Measurements from ENCODE around the gene KHK.
A peak's percentile ranks its signal among the peaks of the same experiment; 100 is the strongest.
"Not testable (repeated sequence)": the region's sequence is repeated elsewhere in the genome, so short reads cannot be mapped to it uniquely, and the experiment has no call there.

KHK gene

DNA sequence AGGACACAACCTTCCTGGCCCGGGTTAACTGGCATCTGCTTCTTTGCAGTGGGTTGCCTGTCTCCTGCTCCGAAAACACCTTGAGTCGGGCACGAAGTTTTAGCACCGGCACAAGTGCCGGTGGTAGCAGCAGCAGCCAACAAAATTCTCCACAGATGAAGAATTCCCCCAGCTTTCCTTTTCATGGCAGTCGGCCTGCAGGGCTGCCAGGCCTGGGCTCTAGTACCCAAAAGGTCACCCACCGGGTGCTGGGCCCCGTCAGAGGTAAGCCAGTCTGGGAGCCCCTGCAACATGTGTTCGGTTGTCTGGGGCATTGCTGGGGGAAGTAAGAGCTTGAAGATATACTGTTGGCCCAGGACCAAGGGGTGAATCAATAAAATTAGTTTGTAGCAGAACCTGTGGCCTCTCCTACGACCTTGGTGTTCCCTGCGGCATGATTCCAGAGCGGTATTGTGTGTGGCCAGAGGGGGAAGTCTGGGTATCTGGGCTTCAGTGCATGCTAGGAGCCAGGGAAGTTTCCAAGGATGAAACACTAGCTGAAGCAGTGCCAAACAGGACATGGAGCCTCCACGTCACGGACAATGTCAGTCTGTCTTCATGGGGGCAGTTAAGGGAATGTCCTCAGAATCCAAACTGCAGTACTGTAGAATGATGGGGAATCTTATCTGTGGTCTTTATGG is 27.3 kb upstream of the KHK start:
- no peak for DNase-seq (ENCODE audit: low read depth)

DNA sequence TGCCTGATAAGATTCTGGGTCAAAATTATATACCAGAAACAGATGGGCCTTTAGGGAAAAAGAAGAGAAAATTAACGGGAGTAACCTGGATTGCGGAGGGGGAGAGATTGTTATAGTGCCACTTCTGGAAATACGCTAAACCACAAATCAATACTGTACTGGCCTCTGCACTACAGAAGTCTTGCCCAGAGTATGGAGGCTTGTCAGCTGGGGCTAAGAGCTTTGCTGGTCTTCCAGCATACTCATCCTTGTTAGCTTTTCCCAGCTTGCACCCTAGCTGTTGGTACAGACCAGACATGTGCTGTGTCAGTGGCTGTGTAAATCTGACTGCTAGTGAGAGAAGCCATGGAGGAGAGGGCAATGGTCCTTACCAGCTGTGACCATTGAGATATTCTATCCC is 26.2 kb upstream of the KHK start:
- DNase-seq (ENCODE audit: low read depth) = no peak

DNA sequence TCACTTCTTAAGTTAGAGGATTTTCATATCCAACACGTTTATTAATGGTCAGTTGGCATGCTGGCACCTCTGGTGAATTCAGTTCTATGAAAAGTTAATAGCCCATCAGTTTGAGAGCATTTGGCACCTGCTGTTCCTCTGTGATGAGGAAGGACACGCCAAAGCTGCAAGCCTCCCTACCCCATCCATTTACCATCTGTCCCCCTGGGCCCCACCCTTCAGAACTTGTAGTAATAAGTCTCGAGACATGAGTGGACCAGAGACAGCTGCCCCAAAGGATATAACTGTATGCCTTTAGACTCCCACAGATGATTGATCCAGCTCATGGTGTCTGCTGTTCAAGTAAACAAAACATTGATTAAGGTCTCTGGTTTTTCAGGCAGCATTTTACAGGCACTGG is 21.4 kb upstream of the KHK start:
- no peak for DNase-seq (ENCODE audit: low read depth)

DNA sequence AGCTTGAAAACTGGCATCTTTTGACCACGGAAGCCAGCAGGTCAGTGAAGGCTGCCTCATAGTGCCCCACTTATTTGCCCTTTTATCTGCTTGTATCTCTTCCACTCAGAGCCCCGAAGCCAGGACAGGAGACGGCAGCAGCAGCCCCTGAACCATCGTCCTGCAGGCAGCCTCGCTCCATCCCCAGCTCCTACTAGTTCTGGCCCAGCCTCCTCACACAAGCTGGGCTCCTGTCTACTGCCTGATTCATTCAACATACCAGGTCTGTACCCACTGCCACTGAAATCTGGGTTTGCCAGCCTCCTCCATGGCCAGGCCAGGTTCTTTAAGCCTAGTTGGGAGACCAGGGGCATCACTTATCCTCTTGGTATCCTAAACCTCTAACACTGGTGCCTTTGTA is 19.2 kb upstream of the KHK start:
- DNase-seq (ENCODE audit: low read depth) = no peak

DNA sequence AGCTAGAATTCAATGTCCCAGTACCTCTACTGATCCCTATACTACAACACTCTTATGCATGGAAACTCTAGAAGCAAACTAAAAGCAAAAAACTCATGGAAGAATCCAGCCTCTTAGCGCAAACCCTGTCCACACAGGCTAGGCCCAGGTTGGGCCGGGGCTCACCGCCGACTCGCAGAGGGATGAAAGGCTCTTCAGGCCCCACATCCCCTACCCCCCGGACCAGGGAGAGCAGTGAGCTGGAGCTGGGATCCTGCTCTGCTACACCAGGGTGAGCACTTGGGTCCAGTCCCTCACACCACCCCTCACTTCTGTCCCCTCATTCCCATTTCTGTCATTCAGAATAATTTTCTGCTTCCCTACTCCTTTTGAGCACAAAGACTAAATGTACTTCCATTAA is 17.1 kb upstream of the KHK start:
- DNase-seq (ENCODE audit: low read depth) = no peak

DNA sequence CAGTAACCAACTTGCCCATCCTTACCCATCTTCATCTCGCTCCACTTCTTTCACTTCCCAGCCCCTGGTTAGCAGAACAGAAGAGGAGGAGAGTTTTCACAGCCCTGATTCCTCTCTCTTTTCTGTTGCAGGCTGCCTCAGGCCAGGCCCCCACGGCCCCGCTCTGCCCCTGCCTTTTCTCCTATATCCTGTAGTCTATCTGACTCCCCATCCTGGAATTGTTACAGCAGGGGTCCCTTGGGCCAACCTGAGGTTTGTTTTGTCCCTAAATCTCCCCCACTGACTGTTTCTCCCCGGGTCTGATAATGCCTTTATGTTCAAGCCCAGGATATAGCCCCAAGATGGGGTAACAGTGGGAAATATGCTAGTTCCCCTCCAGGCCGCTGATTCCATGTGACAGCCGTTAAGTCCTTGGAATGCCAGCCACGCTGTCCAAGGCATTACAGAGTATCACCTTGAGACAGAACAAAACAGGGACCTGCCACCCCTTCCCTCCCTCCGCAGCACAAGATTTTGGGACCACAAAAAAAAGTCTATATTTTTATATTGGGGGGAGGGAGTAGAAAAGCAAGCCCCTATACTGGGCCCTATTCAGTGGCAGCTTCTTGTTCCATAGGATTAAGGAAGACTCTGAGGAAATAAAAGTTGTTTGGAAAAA is 16.5 kb upstream of the KHK start:
- no peak for DNase-seq (ENCODE audit: low read depth)

DNA sequence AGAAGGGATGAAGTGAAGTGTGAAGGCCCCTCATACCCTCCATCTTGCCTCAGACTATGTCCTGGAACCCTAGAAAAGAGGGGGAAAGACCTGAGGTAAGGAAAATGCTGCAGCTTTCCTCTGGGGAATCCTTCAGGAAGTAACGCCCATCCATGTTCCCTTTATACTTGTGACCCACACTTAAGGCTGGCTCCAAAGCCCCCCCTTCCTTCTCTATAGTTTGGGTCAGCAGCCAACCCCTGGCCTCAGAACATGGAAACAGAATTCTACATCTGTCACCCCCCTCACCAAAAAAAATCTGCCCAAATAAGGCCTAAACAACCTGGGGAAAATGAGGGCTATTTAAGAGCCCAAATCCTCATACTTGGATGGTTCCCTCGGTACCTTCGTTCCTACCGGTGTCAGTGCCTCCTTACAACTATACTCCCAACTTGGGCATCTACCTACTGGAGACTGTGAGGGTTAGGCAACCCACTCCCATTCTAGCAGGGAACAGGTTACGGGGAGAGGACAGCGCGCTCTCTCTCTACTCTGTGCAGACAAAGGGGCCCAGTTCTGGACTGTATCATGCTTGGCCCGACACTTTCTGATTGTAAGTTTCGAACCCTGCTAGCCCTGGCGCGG is 15.8 kb upstream of the KHK start:
- DNase-seq (ENCODE audit: low read depth) = no peak

DNA sequence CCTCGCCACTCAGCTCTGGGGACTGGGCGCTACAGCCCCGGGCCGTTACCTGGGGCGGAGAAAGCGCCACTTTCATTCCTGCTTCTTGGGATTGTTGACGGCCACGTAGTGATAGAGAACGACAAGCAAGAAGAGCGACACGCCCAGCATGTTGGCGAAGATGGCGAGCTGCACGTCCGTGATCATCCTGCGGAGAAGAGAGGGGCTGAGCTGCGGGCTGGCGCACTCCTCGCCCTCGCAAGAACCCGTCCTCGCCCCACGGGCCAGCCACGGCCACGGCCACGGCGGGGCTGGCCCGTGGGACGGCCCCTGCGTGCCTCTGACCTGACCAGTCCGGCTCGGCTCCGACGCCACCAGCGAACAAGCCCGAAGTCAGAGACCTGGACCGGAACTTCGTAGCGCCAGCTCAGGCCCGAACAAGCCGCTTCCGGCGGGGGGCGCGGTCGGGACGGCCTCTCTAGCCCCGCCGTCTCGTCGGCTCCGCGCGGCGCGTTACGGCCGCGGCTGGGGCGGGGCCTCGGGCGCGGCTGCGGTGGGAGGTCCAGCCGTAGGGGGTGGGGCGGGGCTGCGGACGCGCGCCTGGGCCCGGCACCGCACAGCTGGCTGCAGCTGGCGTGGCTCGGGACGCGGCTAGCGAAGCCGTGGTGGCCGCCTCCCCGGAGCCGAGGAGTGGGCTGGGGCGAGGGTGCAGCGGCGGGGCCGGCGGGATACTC is 15.1 kb upstream of the KHK start, which contains the start of gene OST4:
Gene OST4 (minus strand): TSS at position 378 of the 713 bp plus-strand sequence.
- DNase-seq (ENCODE audit: low read depth) = peak; percentile 76

DNA sequence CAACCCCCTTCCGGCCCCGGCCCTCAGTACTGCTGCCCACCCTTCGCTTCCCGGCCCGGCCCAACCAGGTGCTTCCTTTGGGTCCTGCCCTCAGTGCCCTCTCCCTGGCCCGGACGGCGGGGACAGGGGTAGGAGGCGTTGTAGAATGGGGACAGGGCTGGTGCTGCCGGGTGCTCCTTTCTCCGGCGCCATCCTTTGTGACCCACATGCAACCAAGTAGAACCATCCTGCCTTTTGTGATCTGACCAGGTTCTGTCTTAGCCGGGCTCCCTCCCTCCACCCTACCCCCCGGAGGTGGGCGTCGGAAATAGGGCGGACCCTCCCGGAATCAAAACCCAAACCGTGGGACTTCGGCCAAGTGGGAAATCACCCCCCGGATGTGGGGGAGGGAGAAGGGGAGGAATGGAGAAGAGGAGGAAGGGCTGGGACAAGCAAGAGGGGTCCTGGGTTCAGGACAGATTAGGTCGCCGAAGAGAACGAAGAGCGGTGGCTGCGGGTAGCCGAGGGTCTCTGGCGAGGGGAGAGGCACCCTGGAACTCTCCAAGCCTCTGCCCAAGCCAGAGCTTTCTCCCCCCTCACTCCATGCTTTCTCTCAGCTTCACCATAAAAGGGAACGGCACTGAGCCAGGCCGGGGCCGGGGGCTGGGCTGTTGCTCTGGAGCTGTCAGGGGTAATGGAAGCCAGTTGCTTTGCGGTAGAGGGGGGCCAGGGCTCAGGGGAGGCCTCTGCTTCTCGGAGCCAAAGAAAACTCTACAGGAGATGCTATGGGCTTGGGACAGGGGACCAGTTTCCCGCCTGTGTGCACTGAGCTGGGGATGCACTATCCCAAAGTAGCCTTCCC is 14.4 kb upstream of the KHK start:
- DNase-seq (ENCODE audit: low read depth) = no peak

DNA sequence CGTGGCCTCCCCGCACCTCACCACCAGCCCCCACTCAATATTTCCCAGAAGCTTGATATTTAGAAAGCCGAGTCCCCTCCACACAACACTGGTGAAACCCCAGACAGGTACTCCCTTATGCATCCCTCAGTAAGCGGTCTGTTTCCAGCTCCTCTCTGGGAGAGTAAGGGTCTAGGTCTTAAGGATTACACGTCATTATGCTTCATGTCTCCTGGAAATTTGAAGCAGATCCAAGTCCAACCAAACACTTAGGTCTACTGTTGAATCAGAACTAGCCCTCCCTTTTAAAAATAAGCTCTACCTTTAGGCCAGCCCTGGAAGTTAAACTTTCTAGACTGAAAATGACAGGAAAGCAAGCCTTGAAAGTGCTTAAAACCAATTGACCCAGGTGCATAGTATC is 13.7 kb upstream of the KHK start:
- DNase-seq (ENCODE audit: low read depth) = no peak

DNA sequence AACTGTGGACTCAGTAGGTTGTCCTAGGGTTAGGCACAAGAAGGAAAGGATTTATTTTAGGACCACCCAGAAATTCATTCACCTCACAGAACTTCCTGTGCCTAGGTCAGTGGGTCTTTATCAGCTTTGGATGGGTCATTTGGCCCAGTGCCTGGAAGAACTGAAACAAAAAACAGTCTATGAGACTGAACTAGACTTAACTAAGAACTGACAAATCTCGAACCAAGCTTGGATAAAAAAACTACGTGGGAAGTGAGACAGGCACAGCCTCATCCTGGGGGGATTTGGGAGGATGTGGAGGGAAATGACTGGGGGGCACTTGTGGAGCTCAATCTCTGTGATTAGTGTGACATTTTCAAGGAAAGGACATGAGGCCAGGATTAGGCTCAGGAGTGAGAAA is 12.8 kb upstream of the KHK start:
- DNase-seq (ENCODE audit: low read depth) = no peak

DNA sequence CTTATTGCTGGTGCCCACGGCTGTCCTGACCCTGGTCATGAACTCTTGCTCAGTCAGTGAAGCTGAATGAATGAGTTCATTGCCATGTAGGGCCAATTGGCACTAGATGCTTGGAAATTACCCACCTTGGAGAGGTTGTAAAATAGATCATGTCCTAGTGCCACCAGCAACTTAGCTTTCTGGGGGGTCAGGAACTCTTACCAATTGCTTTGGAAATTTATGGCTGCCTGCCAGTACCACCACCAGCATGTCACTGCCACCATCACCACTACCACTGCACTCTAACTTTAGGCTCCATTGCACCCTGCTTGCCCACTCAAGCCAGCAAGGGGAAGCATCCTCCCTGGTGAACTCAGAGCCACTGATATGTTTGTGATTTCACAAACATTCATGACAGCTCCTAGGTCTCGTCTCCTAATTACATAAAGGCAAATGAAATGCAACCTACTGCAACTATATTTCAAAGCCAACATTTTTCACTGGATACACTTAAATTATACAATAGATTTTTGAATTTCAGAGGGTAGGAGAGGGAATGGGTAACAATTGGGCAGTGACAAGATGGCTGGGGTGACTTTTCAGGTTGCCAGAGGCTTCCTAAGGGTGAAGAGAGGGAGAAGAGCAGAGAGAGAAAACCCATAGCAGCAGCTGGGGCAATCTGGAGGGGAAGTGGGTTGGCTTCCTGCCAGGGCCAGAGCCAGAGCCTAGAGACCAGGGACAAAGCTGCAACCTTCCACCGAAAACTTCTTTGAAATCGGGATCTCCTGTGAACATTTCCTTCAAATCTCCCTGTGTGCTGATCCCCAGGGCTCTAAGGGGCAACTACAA is 11.6 kb upstream of the KHK start:
- DNase-seq (ENCODE audit: low read depth) = no peak

DNA sequence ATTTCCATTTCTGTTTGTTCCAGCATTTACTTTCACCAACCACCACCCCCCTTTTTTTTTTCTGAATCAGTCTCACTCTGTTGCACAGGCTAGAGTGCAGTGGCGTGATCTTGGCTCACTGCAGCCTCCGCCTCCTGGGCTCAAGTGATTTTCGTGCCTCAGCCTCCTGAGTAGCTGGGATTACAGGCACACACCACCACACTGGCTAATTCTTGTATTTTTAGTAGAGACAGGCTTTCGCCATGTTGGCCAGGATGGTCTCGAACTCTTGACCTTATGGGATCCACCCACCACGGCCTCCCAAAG is 11.1 kb upstream of the KHK start:
- DNase-seq (ENCODE audit: low read depth) = not testable (repeated sequence)

DNA sequence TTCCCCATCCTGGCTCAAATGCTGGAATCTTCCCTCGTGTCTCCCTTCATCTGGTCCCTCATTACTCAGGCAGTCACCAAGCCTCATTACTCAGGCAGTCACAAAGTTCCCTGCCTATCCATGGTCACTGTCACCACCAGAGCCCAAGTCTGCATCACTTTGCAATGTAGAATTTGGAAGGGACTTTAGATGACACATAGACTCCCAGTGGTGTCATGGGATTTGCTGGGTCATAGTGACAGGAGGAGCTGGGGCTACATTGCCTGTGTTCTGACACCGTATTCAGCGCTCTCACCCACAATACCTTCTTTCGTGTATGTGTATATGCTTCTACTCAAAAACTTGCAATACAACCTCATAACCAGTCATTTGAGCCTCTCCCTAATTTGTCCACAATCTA is 10.2 kb upstream of the KHK start:
- no peak for DNase-seq (ENCODE audit: low read depth)

DNA sequence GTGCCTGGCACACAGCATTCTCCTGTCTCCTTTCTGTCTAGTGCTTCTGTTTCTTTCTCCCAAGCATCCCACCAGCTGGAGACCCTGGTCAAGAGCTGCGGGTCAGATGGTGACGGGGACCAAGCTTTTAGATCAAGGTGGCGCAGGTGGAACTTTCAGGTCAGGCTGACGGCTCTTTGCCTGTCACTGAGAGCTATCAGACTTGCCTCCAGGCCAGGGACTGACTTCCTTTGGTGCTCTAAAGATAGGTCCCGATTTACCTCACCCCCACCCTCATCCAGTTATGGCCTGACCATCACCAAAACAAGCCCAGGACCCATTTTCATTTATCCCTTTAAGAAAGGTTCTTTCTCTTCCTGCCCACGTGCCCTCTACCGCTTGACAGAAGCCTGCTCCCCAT is 9.3 kb upstream of the KHK start:
- no peak for DNase-seq (ENCODE audit: low read depth)

DNA sequence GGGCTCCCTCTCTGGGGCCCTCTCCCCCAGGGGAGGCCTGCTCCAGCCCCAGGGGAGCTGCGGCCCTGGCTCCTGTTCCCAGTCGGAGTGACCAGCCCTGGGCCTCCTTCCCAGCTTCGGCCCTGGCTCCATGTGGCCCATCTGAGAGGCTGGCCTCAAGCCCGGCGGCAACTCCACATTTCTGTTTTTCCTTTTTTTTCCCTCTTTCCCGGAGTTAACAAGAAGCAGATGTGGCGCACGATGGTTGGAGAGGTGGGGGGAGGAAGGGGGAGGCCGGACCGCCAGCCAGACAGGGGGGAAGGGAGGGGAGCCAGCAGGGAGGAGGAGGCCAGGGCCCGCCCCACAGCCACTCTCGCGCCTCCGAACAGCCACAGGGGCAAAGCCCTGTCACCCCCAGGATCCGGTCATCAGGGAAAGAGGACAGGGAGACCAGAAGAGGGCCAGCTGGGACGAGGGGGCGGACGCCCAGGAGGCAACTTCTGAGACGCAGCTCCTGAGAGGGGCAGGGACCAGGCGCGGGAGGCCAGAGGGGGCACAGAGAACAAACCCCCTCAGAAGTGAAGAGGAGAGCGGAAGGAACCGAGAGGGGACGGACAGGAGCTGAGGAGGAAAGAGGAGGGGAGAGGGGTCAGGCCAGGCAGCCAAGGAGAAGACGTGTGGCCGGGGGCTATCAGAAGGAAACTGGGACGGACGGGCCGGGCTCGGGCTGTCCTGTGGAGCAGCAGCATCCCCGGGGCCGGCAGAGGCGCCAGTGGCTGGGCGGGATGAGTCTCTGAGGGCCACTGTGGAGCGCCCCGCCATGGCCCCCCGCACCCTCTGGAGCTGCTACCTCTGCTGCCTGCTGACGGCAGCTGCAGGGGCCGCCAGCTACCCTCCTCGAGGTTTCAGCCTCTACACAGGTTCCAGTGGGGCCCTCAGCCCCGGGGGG is 8.0 kb upstream of the KHK start, which contains the start of gene EMILIN1:
Gene EMILIN1 (plus strand): TSS at position 349 of the 928 bp plus-strand sequence. CDS start 451 bp downstream, at position 800.
- DNase-seq (ENCODE audit: low read depth) = peak; percentile 97

DNA sequence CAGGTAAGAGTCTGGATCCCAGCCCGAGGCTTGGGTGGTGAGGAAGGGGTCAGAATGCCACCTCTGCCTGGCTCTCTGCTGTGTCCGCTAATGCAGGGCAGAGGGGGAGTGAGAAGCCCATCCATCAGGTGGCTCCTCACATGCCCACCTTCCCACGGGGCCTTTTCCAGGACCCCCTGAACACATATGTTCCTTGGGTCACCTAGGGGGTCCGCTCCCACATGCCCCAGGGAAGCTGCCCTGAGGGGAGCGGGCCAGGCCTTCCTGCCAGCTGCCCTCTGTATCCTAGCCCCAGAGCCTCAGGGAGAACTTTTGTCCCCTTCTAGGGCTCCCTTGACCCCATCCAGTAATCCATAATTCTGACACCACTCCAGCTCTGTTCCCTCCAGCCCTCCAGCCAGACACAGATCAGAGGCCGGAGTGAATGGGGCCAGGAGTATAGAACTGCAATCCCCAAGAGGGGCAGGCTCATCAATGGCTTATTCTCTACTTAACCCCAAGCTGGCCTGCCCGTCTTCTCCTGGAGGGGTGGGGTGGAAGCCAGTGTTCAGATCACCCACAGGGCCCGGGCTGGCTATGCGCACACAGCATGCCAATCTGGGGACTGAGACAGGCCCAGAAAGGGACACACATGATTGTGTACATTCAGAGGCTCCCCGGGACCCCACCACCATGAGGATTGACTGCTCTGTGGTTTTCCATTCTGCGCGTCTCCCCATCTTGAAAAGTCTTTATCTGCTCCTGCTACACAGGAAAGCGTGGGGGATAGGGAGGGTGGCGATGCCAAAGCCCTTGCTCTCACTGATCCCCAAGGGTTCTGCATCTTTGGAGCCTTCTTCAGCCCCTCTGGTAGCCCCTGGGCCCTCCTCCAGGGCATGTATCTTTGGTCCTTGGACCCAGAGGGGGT is 7.1 kb upstream of the KHK start:
- no peak for DNase-seq (ENCODE audit: low read depth)

DNA sequence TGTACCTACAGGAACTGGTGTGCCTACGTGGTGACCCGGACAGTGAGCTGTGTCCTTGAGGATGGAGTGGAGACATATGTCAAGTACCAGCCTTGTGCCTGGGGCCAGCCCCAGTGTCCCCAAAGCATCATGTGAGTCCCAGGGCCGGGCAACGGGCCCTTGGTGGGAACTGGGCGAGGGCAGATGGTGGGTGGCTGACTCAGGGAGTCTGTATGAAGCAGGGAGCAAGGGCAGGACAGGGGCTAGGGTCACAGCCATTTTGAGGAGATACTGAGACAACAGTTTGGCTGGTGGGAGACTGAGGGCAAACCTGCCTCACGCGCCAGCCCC is 6.5 kb upstream of the KHK start:
- no peak for DNase-seq (ENCODE audit: low read depth)

DNA sequence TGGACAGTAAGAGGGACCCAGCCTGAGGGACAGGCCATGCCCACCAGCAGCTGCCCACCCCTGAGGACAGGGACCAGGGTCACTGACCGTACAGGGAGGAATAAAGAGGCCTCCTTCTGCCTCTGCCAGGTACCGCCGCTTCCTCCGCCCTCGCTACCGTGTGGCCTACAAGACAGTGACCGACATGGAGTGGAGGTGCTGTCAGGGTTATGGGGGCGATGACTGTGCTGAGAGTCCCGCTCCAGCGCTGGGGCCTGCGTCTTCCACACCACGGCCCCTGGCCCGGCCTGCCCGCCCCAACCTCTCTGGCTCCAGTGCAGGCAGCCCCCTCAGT is 6.0 kb upstream of the KHK start:
- DNase-seq (ENCODE audit: low read depth) = no peak
